Measurements from ENCODE around the gene FTO. TPM values are rescaled to one million over a fixed set of nuclear protein-coding genes. Genes with fewer than 3 reads are reported as not detected.

The FTO gene
- total RNA-seq, 1 experiment from 2014 or later: 55.0 TPM

DNA sequence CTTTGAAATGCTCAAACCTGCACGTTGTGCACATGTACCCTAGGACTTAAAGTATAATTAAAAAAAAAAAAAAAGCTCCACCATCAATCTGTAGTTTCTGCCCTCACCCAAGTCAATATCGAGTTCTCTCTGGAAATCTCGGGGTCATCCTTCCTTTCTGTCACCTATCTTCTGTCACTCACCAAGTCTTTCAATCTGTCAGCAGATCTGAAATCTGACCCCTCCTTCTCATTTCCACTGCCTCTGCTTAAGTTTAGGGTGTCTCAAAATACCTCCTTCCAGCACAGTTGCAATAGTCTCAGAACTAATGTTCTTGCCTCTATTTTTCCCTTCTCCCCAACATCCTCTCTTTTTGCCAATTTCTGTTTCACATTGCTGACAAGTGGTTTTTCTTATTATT, 32.3 kb downstream of the FTO start:
- no peak overlapping the region for H3K4me3 Mint-ChIP-seq (ENCODE audit: unreplicated experiment)
- H3K36me3 Mint-ChIP-seq (ENCODE audit: insufficient read depth, unreplicated experiment): no peaks in the 10 kb centered on the region
- no peaks in the 10 kb centered on the region for H3K27me3 Mint-ChIP-seq (ENCODE audit: insufficient read depth, unreplicated experiment)
- BruUV-seq (replicated peaks): no TSS peak
- ChIA-PET CTCF (interaction anchor here (0.7 kb wide), 1 partner anchor 10 kb away, joined by 4 read pairs; no protein-coding TSS in a partner anchor), POLR2A (interaction anchor here (1.2 kb wide), 1 partner anchor 10 kb away, joined by 5 read pairs; no protein-coding TSS in a partner anchor)
- TF ChIP-seq, protein P1, sequence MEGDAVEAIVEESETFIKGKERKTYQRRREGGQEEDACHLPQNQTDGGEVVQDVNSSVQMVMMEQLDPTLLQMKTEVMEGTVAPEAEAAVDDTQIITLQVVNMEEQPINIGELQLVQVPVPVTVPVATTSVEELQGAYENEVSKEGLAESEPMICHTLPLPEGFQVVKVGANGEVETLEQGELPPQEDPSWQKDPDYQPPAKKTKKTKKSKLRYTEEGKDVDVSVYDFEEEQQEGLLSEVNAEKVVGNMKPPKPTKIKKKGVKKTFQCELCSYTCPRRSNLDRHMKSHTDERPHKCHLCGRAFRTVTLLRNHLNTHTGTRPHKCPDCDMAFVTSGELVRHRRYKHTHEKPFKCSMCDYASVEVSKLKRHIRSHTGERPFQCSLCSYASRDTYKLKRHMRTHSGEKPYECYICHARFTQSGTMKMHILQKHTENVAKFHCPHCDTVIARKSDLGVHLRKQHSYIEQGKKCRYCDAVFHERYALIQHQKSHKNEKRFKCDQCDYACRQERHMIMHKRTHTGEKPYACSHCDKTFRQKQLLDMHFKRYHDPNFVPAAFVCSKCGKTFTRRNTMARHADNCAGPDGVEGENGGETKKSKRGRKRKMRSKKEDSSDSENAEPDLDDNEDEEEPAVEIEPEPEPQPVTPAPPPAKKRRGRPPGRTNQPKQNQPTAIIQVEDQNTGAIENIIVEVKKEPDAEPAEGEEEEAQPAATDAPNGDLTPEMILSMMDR (IDR thresholded peaks at IDR 0.05; ENCODE audit: unreplicated experiment): no peak
- no peak for DNase-seq (ENCODE audit: unreplicated experiment)
- no peak overlapping the region for H3K27ac Mint-ChIP-seq (ENCODE audit: low read depth, unreplicated experiment)
- no peaks in the 10 kb centered on the region for H3K9me3 Mint-ChIP-seq (ENCODE audit: unreplicated experiment)
- intact Hi-C loops (cut with micrococcal nuclease): no loop called here
- peaks cover 24% of the 10 kb centered on the region for H3K4me1 Mint-ChIP-seq (ENCODE audit: insufficient read depth, unreplicated experiment)

DNA sequence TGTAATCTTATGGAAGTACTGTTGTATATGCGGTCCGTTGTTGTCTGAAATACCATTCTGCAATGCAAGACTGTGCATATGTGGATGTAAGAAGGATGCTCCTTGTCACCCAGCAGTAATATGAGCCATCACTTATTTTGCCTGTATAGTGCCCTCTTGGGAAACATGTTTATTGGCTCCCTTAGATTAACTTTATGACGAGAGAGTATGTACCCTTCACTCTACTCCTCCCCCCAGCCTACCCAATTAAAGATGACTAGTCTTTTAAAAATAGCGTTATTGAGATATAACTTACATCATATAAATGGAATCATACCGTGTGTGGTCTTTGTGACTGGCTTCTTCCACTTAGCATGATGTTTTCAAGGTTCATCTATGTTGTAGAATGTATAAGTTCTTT, 33.6 kb downstream of the FTO start:
- no peak overlapping the region for H3K27ac Mint-ChIP-seq (ENCODE audit: low read depth, unreplicated experiment)
- H3K36me3 Mint-ChIP-seq (ENCODE audit: insufficient read depth, unreplicated experiment): no peaks in the 10 kb centered on the region
- TF ChIP-seq, protein P1 (IDR thresholded peaks at IDR 0.05; ENCODE audit: unreplicated experiment): no peak
- CTCF ChIA-PET: interaction anchor here (0.6 kb wide), 1 partner anchor 40 kb away, joined by 4 read pairs; no protein-coding TSS in a partner anchor
- H3K27me3 Mint-ChIP-seq (ENCODE audit: insufficient read depth, unreplicated experiment): no peaks in the 10 kb centered on the region
- POLR2A ChIA-PET: no interaction called here
- BruUV-seq (replicated peaks): no TSS peak
- H3K9me3 Mint-ChIP-seq (ENCODE audit: unreplicated experiment): no peaks in the 10 kb centered on the region
- DNase-seq (ENCODE audit: unreplicated experiment): no peak
- peaks cover 25% of the 10 kb centered on the region for H3K4me1 Mint-ChIP-seq (ENCODE audit: insufficient read depth, unreplicated experiment)
- H3K4me3 Mint-ChIP-seq (ENCODE audit: unreplicated experiment): no peak overlapping the region
- intact Hi-C loops (cut with micrococcal nuclease): no loop called here

DNA sequence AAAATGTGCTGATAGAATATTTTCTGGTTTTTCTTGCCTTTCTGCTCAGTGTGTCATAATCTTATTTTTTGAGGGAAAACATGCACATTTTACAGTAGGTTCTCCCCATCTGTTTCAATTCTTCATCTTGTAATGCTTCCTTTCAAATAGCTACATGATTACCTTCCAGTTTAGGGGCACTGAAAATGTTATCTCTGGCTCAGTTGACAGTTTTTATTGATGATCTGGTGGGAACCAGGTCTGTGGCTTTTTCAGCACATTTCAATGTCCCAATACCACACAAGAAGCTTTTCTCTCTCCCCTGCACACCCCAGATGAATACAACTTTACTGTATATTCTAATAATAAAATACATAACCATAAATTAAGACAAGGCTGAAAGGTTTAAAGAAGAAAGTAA, 36.5 kb downstream of the FTO start:
- no peak for DNase-seq (ENCODE audit: unreplicated experiment)
- Mint-ChIP-seq H3K27me3 (ENCODE audit: insufficient read depth, unreplicated experiment) (no peaks in the 10 kb centered on the region), H3K9me3 (ENCODE audit: unreplicated experiment) (no peaks in the 10 kb centered on the region), H3K4me1 (ENCODE audit: insufficient read depth, unreplicated experiment) (peaks cover 31% of the 10 kb centered on the region), H3K36me3 (ENCODE audit: insufficient read depth, unreplicated experiment) (no peaks in the 10 kb centered on the region), H3K27ac (ENCODE audit: low read depth, unreplicated experiment) (no peak overlapping the region), H3K4me3 (ENCODE audit: unreplicated experiment) (no peak overlapping the region)
- TF ChIP-seq, protein P1 (IDR thresholded peaks at IDR 0.05; ENCODE audit: unreplicated experiment): no peak
- POLR2A ChIA-PET: interaction anchor here (6.6 kb wide), 1 partner anchor 15 kb away, joined by 64 read pairs; no protein-coding TSS in a partner anchor
- no TSS peak for BruUV-seq (replicated peaks)
- CTCF ChIA-PET: interaction anchor here (0.7 kb wide), 1 partner anchor 1697 kb away, joined by 3 read pairs; no protein-coding TSS in a partner anchor
- intact Hi-C loops (cut with micrococcal nuclease): no loop called here

DNA sequence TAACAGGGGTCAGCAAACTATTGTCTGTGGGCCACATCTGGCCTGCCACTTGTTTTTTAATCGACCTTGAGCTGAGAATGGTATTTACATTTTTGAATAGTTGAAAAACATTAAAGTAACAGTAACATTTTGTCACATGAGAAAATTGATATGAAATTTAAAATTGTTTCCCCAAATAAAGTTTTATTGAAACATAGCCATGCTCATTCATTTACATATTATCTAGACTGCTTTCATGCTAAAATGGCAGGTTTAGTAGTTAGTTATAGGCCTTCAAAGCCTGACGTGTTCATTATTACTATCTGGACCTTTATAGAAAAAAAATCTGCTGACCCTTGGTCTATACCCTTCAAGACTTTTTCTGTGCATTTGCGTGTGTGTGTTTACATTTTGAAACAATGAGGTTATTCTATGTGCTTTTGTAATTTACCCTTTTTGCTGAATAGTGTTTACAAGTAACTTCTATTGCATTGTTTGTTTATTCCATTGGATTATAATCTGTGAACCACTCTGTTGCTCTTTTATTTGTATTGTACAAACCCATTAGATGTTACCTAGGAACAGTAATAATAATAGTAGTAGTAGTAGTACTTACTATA, 37.1 kb downstream of the FTO start:
- Mint-ChIP-seq H3K27me3 (ENCODE audit: insufficient read depth, unreplicated experiment) (no peaks in the 10 kb centered on the region), H3K27ac (ENCODE audit: low read depth, unreplicated experiment) (no peak overlapping the region), H3K4me1 (ENCODE audit: insufficient read depth, unreplicated experiment) (peaks cover 36% of the 10 kb centered on the region), H3K36me3 (ENCODE audit: insufficient read depth, unreplicated experiment) (no peaks in the 10 kb centered on the region), H3K9me3 (ENCODE audit: unreplicated experiment) (no peaks in the 10 kb centered on the region), H3K4me3 (ENCODE audit: unreplicated experiment) (no peak overlapping the region)
- no TSS peak for BruUV-seq (replicated peaks)
- POLR2A ChIA-PET: interaction anchor here (1.7 to 6.6 kb wide), 2 partner anchors 14 to 18 kb away, joined by 6 to 64 read pairs; no protein-coding TSS in a partner anchor
- no peak for DNase-seq (ENCODE audit: unreplicated experiment)
- intact Hi-C loops (cut with micrococcal nuclease): no loop called here
- CTCF ChIA-PET: interaction anchor here (0.7 to 2.8 kb wide), 3 partner anchors 13 to 1696 kb away, joined by 3 to 27 read pairs (median 4); no protein-coding TSS in a partner anchor
- TF ChIP-seq, protein P1 (IDR thresholded peaks at IDR 0.05; ENCODE audit: unreplicated experiment): no peak

Measured in MCF 10A (cell line).